HG03025 (cell line): ENCODE data around the gene KDM7A.
A peak's percentile ranks its signal among the peaks of the same experiment; 100 is the strongest.
"Not testable (repeated sequence)": the region's sequence is repeated elsewhere in the genome, so short reads cannot be mapped to it uniquely, and the experiment has no call there.

Experiments used
- ATAC-seq: cut with Tn5 transposase; IDR thresholded peaks from one replicate; pipeline ENCODE4 v1.9.1; 2021; ENCODE audit warnings: mild to moderate bottlenecking, moderate library complexity; ENCODE audit not compliant: unreplicated experiment, low FRiP score

Gene KDM7A

DNA sequence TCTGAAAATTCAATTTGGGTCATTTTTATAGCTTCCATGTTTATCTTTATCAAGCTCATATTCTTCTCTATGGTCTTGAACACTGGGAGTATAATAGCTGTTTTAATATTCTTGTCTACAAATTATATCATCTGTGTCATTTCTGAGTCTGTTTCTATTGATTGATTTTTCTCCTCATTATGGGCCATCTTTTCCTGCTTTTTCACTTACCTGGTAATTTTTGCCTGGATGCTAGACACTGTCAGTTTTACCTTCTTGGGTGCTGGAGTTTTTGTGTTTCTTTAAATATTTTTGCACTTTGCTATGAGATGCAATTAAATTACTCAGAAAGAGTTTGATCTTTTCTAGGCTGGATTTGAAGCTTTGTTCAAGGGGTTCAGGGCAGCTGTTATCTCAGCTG, 26.8 kb upstream of the KDM7A start:
- no peak for ATAC-seq

DNA sequence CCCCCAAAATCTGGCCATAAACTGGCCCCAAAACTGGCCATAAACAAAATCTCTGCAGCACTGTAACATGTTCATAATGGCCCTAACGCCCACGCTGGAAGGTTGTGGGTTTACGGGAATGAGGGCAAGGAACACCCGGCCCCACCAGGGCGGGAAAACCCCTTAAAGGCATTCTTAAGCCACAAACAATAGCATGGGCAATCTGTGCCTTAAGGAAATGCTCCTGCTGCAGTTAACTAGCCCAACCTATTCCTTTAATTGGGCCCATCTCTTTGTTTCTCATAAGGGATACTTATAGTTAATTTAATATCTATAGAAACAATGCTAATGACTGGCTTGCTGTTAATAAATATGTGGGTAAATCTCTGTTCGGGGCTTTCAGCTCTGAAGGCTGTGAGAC, 26.2 kb upstream of the KDM7A start:
- ATAC-seq: not testable (repeated sequence)

DNA sequence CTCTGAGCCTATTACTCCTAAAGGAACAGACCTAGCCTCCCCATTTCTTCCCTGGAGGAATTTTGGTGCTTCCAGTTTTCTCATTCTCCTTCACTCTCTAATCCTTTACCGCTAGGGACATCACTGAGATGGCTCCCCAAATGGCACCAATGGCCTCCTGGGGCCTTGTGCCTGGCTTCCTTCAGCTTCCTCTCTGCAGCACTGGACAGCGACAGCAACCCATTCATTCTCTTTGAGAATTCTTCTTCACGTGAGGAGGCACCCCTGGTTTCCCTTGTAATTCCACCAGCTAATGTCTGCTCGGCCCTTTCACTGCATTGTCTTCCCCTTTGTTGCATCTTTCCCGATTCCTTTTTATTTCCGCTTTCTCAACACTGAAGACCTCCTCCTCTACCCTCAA, 24.6 kb upstream of the KDM7A start:
- no peak for ATAC-seq

DNA sequence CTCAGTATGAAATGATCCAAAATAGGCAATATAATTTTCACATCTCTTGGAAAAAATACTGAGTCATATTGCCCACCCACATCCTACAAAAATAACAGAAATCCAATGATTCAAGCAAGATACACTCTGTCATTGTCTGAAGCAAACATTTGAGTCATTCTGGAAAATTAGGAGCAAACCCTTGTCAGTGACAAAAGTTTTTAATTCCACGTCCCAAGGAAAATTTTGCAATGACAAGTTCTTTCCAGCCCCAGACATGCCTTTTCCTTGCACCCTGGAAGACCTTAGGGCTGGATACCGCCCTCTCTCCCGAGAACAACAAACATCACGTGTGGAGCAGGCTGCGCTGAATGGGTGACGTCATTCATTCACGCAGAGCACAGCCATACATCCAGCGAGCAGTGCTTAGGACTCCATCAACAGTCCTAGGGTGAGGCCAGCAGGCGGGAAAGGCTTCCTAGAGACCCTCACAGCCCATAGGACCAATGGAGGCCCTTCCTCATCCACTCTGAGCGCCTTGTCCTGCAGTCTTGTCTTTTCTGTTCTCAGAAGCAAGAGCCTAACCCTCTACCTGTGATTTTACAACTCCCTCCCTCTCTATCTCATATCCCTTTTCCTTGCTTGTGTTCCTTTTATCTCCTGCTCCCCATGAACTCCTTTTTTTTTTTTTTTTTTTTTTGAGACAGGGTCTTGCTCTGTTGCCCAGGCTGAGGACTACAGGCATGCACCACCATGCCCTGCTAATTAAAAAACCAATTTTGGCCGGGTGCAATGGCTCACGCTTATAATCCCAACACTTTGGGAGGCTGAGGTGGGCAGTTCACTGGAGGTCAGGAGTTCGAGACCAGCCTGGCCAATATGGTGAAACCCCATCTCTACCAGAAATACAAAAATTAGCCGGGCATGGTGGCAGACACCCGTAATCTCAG, 23.5 kb upstream of the KDM7A start:
- ATAC-seq: no peak

DNA sequence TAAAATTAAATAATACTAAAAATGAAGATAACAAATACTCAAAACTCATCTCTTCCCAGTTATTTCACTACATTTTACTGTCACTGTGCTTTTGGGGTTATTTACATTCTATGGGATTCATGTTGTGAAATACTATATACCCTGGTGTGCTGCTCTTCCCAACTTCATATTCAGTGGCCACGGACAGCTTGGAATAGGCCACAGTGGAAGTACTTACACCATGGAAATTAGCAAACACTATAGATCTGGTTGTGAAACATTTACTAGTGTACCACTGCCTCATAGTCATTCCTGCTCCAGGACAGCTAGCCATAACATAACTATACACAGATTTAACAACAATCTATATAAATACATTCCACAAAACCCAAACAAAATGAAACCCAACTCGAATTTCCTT, 21.2 kb upstream of the KDM7A start:
- ATAC-seq: no peak

DNA sequence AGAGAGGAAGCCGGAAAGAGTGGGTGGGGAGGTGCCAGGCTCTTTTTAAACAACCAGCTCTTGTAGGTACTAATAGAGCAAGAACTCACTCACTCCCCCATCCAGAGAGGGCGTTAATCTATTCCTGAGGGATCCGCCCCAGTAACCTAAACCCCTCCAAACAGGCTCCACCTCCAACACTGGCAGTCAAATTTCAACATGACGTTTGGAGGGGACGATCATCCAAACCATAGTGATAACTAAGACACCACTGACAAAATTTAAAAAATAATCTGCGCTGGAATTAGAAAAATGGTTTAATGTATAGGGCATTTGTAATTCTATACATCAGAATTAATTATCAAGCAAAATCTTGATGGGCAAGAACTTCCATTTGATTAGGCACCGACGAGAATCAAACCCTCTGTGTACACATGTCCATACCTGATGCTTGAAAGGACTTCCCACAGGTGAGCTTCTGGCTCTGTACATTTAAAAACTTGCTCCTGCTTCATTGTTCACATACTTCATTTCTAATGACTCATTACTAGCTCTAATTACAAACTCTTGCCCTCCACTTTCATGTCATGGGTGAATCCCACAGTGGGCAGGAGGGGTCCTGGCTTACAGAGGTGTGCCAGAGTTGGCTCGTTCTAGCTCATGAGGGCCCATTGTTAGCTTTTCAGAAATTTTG, 20.6 kb upstream of the KDM7A start:
- ATAC-seq: no peak

DNA sequence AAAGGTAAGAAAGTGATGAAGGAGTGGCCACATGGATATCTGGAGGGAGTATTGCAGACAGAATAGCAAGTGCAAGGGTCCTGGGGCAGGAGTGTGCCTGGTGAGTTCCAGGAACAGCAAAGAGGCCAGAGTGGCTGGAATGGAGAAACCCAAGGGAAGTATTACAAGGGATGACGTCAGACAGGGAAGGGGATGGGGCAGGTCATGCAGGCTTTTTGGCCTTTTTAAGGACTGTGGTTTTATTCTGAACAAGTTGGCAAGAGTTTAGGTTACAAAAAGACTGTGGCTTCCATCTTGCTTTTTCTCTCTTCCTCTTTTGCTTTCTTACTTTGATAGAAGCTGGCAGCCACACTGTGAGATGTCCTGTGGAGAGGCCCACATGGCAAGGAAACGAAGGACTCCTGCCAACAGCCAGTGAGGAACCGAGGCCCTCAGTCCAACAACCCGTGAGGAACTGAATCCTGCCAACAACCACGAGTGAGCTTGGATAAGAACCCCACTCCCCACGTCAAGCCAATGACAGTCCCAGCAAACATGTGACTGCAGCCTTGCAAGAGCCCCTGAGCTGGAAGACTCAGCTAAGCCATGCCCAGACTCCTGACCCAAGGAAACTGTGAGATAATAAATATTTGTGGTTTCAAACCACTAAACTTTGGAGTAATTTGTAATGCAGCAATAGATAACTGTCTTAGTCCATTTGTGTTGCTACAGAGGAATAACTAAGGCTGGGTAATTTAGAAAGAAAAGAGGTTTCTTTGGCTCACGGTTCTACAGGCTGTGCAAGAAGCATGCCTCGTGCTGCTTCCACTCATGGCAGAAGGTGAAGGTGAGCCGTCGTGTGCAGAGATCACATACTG, 19.8 kb upstream of the KDM7A start:
- ATAC-seq: no peak

DNA sequence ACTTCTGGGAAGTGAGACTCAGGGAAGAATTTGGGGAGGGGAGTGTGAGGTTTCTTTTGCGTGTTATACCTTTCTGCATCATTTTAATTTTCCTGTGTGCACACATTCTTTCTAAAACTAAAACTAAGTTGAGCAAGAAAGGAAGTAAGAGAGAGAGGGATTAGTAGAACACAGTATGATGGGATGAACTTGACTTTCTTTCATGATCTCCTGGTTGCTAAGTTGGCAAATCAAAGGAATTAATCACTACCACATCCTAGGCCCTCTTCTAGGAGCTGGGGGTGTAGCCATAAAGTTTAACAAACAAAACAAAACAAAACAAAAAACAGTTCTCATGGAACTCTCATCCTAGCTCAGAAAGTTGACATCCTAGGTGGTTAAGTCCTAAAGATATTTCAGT, 19.1 kb upstream of the KDM7A start:
- no peak for ATAC-seq

DNA sequence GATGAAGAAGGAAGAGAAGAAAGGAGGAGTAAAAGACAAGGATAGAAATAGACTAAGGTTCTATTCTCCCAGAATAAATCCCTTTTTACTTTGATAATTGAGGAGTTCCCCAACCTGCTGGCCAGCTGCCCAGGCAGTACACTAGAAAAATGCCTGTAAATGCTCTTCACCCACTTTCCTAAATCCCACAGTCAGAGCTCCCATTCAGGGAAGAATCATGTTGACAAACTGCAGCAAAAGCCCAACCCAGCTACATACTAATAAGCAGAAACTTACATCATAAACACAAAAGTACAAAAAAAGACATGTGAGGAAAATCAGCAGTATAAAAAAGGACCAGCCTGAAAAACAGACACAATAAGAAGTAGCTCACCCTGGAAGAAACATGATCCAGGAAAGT, 15.8 kb upstream of the KDM7A start:
- ATAC-seq: no peak

DNA sequence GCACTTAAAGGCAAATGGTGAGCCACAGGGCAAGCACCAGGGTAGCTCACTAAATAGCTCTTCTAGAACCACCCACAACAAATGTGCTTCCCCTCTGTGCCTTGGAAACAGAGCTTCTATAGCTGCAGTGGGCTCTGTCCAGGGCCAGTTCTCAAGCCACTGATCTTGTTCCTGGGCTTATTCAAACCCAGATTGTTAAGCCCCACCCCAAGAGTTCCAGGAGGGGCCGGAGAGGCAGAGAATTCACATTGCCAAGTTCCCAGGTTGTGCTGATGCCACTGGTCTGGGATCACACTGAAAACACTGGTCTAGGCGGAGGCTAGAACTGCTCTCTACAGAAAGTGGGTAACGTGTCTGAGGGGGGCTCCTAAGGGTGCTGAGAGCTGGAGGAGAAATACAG, 15.4 kb upstream of the KDM7A start:
- ATAC-seq: no peak

DNA sequence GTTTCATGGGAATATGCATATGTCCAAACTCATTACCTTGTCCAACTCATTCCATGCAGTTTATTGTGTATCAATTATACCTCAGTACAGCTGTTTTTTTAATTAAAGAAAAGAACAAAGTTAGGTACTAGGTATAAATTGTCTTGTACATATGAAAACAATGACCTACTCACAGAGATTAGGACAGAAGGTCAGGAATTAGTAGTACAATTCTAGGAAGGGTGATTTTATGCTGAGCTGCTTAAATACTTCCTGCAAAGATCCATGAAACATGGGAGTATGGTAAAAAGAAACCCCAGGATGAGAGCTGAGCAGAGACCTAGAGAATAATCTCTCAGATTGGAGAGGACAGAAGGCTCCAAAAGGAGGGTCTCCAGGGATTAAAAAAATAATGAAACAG, 13.8 kb upstream of the KDM7A start:
- ATAC-seq: no peak

DNA sequence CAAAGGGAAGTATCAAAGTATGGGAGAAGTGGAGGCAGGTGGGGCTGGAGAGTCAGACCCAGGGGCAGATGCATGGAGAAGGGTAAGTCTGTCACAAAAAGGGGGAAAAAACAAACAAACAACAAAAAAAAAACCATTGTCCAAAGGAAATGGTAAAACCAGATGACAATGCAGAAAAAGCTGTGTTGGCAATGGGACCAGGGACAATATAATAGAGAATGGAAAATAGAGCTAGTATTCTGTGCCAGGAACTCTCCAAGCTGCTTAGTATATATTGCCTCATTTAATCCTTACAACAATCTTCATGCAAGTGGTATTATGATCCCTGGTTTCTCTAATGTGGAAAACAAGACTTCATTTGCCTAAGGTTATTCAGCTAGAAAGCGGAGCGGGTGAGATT, 13.1 kb upstream of the KDM7A start:
- ATAC-seq: no peak

DNA sequence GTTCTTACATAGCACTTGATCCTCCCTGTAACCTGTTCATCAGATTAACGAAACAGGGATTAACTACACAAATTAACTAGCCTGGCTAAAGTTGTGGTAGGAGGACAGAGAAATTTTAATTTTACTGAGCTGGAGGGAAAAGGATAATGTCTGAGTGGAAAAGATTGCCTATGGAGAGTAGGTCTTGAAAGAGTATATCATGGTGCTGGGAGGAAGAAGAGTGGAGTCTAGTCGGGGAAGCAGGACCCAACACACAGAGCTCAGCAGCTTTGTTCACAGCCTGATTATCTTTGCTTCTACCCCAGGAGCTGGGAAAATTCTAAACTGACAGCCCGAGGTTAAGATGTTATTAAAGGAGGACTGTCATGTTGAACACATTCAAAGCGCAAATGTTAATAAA, 6.1 kb upstream of the KDM7A start:
- no peak for ATAC-seq

DNA sequence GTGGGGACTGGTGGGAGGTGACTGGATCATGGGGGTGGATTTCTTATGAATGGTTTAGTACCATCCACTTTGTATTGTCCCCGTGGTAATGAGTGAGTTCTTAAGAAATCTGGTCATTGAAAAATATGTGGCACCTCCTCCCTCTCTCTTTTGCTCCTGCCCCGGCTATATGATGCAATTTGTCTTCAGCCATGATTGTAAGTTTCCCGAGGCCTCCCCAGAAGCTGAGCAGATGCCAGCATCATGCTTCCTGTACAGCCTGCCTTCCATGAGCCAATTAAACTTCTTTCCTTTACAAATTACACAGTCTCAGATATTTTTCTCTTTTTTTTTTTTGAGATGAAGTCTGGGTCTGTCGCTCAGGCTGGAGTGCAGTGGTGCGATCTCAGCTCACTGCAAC, 2.6 kb upstream of the KDM7A start:
- no peak for ATAC-seq

DNA sequence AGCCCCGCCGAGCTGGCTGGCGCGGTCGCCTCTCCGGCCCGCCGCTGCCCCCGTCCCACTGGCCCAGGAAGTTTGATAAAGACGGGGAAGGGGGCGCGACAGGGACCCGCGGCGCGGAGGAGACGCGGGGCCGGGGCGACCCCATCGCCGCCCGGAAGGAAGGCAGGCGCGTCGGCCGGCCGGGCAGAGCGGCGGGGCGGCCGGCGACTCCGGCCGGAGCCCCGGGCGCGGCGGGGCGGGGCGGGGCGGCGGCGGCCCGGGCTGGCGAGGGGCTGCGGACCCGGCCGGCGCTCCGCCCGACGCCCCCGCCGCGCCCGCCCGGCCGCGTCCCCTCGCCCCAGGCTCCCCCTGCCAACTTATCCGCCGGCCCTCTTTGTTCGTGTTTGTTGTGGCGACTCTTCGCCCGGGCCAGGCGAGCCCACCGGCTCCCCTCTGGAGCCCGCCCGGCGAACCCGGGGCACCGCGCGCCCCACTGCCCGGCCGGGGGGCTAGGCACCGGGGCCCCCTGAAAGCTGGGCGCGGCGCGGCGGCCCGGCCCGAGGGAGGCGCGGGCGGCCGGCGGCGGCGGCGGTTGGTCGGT, 571 bp downstream of the KDM7A start:
- peak; percentile 10 for ATAC-seq

DNA sequence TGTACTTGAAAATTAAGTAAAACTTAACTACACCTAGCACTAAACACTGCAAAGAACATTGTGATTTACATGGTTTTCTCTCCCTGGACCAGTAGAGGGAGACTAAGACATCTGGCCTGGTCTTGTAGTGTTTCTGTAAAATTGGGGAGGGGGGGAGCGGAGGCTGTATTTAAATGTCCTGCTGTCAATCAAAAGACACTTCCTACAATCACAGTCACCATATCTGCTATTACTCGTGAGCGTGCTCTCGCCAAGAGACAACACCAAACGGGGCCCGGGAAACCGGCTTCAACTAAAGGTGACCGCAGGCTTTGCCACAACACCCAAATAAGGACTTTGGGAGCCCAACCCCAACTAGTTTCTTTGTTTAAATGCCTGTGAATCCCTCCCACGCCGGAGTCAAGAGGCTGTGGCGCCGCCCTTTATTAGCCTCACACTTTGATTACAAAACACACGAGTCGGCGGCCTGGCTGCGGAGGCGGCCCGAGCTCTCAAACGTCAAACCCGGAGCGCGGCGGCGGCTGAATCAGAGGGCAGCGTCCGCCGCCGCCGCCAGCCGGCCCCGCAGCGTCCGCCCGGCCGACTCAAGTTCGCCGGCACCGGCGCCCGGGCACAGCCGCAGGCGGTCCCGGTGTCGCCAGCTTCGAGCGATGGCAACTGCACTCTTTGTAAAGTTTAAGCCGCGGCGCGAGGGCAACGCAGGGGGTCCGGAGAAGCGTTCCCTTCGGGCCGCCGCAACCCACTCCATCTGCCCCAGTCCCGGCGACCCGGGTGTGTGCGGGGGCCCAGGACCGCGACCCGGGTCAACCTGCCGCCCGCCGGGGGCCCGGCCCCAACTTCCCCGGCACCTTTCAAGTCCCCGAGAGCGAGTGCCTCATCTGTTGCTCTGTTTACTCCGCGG, 1.3 kb downstream of the KDM7A start:
- peak; percentile 44 for ATAC-seq

DNA sequence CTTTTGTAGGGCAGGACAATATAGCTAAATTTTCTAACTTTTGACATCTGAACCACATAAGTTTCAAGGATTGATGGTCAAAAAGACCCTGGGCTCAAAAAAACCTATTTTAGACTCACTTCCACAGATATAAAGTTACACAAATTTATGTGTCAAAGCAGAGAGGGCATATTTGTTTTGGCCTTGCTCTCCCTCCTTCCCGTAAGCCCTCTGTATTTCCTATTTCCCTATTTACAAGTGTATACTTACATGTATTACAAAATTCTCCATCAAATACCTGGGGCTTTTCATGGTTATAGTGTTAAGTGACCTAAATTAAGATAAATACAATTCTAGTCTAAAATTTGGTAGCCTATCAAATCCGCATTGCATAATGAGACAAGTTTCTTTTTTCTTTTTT, 2.6 kb downstream of the KDM7A start:
- ATAC-seq: no peak

DNA sequence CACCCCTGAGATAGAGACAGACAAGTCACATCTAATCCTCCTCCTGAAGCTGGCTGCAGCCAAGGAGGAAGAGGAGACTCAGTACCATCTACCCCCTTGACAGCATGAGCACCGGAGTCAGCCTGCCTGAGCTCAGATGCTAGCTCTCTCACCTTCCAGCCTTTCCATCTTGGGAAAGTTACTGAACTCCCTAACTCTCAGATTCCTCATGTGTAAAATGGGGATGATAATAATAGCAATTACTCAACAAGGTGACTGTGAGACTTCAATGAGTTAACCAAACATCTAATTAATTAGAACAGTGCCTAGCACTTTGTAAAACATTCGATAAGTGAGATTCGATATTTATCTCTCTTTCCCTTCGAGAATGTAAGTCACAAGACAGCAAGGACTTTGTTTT, 6.4 kb downstream of the KDM7A start:
- ATAC-seq: no peak

DNA sequence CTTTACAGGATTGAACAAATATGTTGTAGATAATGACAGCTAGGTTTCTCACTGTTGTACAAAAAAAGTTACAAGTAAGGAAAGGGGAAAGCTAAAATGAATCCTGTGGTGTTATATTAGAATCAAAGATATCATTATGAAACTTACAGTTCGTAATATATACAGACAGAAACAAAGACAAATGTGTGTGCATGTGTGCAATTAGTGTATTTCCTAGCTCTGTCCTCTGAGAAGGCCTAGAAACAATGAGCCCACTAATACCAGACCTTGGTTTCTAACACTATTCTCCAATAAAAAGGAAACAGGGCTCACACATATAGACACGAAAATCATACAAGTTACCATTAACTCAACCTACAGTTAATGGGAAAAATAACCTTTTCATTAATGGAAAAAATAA, 8.0 kb downstream of the KDM7A start:
- no peak for ATAC-seq

DNA sequence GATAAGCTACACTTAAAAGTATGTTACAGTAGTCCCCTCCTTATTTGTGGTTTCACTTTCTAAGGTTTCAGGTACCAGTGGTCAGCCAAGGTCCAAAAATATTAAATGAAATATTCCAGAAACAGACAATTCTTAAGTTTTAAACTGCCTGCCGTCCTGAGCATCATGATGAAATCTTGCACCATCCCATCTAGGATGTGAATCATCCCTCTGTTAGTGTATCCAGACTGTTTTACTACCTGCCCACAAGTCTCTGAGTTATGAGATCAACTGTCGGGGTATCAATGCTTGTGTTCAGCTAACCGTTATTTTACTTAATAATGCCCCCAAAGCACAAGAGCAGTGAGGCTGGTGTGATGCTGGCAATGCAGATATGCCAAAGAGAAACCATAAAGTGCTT, 11.4 kb downstream of the KDM7A start:
- no peak for ATAC-seq
